Jurkat, Clone E6-1 (cell line): ENCODE measurements around the gene GALNTL6.

ENCODE experiments used
- DNase-seq: peaks from one replicate; pipeline ENCODE4 v3.0.0-alpha.2; 2011; ENCODE audit warnings: low read depth, low spot score
- H3K4me3 ChIP-seq: 2 replicates; pipeline ENCODE4 v1.5.1; 2011; ENCODE audit warnings: mild to moderate bottlenecking, low read length, control low read depth, moderate library complexity

Gene GALNTL6

DNA sequence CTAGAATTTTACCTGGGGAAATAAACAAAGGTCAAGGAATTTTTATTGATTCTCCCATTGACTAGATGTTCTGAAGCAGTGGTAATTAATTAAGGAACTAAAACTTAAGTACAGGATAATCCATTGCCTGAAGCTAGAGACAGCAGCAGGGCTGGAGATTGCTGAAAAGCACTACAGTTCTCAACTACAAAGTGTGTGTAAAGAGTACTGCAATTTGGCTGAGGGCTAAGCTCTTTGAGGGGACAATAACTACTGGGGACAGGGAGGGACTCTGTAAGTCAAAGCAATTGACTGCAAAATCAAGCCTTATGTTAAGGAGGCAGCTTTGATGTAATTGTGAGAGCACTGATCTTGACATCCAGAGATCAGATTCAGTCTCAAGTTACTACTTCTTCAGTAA is 260.4 kb downstream of the GALNTL6 start:
- no peak overlapping the region for H3K4me3 ChIP-seq

GRCh38 chr4:172083272-172083671 is 270.1 kb downstream of the GALNTL6 start:
- DNase-seq: no peak
- H3K4me3 ChIP-seq: no peak overlapping the region

More for the DNA sequence above, 260.4 kb downstream of the GALNTL6 start:
- no peak for DNase-seq

DNA sequence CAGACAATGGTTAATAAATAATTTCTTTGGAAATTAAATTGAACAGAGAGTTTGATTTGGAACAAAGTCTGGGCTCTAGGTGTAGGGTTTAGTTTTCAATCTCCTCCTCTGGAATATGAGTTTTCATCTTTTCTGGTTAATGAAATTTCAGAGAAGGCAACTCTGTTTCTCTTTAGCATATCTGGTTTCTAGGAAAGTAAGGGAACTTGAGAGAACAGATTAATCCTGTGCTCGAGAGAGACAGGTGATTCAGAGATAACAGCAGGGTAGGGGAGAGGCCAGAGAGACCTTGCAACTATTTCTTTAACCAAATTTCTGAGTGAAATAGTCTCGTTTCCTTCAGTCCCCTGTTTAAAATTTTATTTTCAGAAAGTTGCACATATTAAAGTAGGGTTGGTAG is 275.4 kb downstream of the GALNTL6 start:
- no peak overlapping the region for H3K4me3 ChIP-seq
- DNase-seq: no peak

DNA sequence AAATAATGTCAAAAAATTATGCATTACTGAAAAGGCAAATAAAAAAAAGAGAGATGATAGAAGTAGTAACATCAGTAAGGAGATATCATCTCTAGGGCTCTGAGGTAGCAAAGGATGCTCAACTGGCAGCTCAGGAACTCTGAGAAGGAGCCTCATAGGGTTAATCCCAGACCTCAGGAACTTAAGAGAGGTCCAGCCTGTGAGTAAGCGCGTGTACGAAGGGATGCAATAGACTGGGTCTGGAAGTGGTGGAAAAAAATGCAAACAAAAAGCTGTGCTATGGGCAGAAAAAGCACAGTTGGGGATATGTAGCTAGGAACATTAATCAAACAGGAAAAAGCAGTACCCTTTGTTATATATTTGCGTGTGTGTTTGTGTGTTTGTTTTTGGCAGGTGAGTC is 282.0 kb downstream of the GALNTL6 start:
- no peak for DNase-seq
- no peak overlapping the region for H3K4me3 ChIP-seq

GRCh38 chr4:172096786-172097185 is 283.6 kb downstream of the GALNTL6 start:
- H3K4me3 ChIP-seq: no peak overlapping the region
- DNase-seq: no peak

GRCh38 chr4:172099376-172099775 is 286.2 kb downstream of the GALNTL6 start:
- DNase-seq: no peak
- H3K4me3 ChIP-seq: no peak overlapping the region

DNA sequence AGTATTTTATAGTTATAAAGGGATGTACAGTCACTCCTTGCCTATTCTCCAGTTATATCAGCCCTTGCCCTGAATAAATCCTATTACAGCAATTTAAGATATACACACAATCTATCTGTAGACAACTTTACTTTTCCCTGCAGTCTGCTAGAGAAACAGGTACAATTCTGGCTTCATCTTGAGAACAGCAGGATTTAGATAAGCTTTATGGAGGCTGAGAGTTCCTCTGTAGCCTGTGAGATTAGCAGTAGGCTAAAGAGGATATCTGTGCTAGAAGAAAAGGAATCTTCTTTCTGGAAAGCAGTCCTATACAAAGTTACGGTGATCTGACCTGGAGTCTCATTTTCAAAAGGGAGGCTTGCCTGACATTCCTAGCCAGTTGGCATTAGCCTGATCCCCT is 290.3 kb downstream of the GALNTL6 start:
- no peak overlapping the region for H3K4me3 ChIP-seq
- no peak for DNase-seq

- no peak overlapping the region for H3K4me3 ChIP-seq
- DNase-seq: no peak
Measured at GRCh38 chr4:172104539-172104938, 291.3 kb downstream of the GALNTL6 start.

GRCh38 chr4:172105918-172106317 is 292.7 kb downstream of the GALNTL6 start:
- H3K4me3 ChIP-seq: no peak overlapping the region
- DNase-seq: no peak

DNA sequence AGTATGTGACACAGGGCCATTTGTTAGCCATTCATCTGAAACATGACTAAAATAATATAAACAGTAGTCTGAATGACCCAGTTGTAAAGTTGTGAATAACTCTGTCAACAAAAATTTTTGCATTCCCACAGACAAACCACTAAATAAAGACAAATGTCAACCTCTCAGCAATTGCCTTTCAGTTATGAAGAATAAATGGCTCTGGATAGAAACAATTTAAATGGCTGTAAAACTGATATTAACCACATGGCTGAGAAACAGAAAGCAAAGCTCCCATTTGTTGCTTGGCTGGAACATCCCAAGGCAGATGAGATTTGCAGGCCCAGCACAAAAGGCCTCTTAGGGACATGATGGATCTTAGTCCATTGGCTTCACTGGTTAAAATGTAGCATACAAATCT is 296.3 kb downstream of the GALNTL6 start:
- DNase-seq: no peak
- H3K4me3 ChIP-seq: no peak overlapping the region

DNA sequence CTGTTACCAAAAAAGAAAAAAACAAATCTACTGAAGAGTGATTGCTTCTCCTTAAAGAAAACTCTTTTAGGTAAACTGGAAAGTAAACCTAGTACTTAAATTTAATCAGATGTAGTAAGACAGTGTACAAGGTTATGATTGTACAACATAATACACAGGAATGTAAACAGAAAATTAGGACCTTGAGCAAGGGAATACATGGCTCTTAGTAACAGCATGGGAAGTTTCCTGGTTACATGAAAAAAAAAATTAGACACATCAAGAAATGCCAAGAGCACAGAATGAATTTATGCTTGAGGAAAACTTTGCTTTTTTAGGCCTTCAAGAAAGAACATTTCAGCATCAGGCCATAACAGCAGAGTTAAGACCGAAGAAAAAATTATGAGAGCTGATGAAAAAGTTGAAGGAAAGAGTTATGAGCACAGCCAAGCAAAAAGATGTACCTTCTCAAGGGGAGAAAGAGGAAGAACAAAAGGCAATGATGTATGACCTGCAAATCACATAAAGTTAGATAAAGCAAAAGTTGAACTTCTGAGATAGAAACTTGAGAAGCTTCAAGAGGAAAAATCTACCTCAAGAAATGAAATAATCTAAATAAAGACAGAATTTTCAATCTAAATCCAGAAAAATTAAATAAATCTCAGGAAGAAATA is 311.6 kb downstream of the GALNTL6 start:
- no peak for DNase-seq
- H3K4me3 ChIP-seq: no peak overlapping the region

DNA sequence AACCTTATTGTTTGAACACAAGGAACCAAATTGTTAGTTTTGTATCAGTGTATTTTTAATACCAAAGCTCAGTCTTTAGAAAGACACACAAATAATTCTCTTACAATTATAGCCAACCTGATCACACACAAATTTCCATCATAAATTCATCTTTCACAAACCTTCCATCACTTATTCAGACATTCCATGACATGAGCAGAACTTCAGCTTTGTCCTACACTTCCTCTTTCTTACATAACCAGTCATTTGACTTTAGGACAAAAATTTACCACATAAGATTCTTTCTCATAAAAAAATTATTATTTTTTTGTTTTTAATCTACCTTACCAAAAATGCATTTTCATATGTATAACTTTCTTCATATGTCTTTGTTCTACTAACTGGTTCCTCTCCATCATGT is 312.2 kb downstream of the GALNTL6 start:
- no peak for DNase-seq
- no peak overlapping the region for H3K4me3 ChIP-seq

- H3K4me3 ChIP-seq: no peak overlapping the region
- no peak for DNase-seq
Measured at GRCh38 chr4:172127168-172127567, 314.0 kb downstream of the GALNTL6 start.

DNA sequence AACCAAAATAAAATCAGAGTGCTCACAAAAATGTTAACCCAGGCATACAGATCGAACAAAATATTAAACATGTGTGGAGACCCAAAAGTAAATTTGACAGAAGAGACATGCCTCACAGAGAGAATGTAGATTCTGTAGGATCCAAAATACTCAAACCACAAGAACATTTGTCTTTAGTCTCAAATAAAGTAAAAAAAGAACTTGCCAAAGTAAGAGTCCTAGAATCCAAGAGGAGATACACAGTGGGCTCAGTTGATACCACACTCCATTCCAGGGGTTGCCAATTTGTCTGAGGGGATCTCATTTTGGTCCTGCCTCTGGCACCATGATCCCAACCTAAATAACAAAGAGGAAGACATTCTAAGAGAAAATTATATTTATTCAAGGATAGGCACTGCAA is 316.4 kb downstream of the GALNTL6 start:
- H3K4me3 ChIP-seq: no peak overlapping the region

DNA sequence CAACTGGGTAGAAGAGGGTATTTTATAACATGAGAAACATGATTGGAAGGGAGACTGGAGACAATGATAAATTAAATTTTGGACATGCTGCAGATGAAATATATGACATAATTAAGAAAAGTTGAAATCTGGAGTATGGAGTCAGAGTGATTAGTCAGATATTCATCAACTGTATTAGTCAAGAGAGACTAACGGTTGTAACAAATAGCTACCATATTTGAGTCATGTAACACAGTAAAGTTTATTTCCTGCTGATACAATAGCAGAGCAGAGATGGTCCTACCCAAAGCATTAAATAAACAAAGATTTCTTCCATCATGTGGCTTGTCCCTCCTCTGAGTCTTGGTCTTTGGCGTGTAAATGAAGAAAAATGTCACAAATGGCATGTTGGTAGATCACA is 321.3 kb downstream of the GALNTL6 start:
- no peak for DNase-seq
- no peak overlapping the region for H3K4me3 ChIP-seq

More for the DNA sequence above, 316.4 kb downstream of the GALNTL6 start:
- no peak for DNase-seq

GRCh38 chr4:172141025-172141424 is 327.8 kb downstream of the GALNTL6 start:
- no peak for DNase-seq
- no peak overlapping the region for H3K4me3 ChIP-seq

- DNase-seq: no peak
Measured at GRCh38 chr4:172142281-172142741, 329.1 kb downstream of the GALNTL6 start.

DNA sequence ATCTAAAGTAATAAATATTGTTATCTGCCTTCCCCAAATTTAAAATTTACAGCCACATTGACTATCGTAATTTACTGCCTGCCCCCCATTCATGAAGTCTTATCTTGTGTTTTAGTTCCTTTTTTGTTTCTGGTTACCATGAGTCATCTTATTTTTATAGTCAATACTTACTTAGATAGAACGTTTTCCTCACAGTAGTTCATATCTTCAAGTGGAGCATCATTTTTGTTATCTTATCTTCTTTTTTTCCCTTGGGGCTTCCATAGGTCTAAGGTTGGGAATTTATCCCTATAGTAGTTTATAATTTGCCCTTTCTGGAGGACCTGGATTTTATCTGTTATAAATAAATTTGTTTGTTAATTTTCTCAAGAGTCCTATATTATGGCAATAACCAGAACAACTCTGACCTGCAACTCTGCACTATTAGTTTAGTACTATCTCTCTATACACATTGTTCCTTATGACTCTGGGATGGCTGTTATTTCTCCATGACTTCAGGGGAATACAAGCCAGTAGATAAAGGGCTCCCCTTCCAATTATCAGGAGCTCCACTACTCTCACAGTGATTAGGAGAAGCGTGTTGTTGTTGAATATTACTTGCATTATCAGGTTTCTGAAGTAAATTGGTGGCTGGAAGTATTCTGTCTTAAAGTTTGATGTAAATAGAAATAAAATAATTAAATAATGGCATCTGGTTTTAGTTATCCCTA is 330.6 kb downstream of the GALNTL6 start:
- no peak for DNase-seq
- H3K4me3 ChIP-seq: no peak overlapping the region

More at GRCh38 chr4:172142281-172142741, 329.1 kb downstream of the GALNTL6 start:
- H3K4me3 ChIP-seq: no peak overlapping the region

DNA sequence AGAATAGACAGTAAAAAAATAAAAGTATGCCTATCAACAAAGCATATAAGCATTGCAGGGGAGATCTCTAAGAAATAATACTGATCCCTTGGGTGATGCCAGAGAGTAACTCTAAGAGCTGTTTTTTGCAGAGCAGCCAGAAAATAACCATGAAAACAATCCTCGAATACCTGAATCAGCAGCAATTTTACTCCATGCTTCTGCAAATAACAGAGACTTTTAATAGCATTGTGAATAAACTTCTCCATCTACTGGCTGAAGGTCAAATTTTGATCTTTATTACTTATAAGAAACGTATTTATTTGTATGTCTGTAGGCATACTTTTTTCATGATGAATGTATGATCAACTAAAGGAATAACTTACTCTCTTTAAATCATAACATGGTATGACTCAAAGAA is 334.5 kb downstream of the GALNTL6 start:
- H3K4me3 ChIP-seq: no peak overlapping the region
- DNase-seq: no peak

GRCh38 chr4:172149329-172149728 is 336.1 kb downstream of the GALNTL6 start:
- no peak overlapping the region for H3K4me3 ChIP-seq
- no peak for DNase-seq

- no peak overlapping the region for H3K4me3 ChIP-seq
- DNase-seq: no peak
Measured at GRCh38 chr4:172152284-172152683, 339.1 kb downstream of the GALNTL6 start.
